Activated CD8-positive, alpha-beta memory T cell treated with anti-CD3 and anti-CD28 coated beads, Interleukin-2, amount 50 U/mL, for 48 hours (primary cell): Measurements from ENCODE around the gene CYB561.
A peak's percentile ranks its signal among the peaks of the same experiment; 100 is the strongest.

Experiments
- DNase-seq: peaks from one replicate; pipeline ENCODE4 v3.0.0-alpha.2; 2020

Gene CYB561

GRCh38 chr17:63445954-63446752 lies at the start of gene CYB561:
Gene CYB561, minus strand, starts transcription at chr17:63446306. Its CDS starts 8,759 bp downstream, at chr17:63437547.
- peak; percentile 86 for DNase-seq

DNA sequence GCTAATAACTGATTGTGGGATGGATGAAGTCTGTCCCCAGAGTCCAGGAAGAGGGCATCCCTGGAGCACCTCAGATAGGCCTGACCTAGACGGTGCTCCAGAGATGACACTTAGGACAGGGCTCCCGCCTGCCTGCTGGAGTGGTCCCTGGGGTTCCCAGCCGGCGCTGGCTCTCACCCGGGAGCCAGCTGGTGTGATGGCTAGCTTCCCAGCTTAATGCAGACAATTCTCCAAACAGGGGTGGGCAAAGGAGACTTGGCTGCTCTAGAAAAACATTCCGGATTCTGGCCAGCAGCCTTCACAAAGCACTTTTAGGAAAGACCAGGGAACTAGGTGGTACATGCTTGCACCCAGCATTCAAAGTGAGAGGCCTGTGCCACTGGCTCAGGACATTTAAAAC lies 49.4 kb upstream of the CYB561 start:
- DNase-seq, result no peak

DNA sequence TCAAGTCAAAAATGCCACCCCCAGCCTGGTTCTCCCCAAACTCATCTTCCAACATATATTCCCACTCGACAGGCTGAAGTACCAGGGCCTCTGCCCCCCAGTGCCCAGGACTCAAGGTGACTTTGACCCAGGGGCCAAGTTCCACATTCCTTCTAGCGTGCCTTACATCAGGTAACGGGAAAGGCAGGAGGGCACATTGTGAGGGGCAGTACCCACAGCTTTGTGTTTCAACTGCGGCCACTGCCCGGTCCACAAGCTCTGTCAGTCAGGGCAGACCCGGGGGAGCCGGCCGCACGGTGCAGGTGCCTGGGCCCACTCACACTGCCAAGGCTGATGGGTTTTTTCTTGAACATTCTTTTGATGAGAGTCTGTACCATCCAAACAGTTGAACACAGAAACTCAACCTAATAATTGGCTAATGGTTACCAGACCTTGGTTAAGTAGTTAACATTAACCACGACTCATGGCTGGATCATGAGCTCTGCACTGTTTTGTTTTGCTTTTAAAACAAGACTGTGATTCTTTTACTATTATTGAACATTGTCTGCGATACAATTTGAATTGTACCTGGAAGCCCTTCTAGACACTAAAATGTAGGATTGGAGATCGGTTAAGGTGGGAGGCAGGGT lies 48.3 kb upstream of the CYB561 start:
- DNase-seq, result no peak

DNA sequence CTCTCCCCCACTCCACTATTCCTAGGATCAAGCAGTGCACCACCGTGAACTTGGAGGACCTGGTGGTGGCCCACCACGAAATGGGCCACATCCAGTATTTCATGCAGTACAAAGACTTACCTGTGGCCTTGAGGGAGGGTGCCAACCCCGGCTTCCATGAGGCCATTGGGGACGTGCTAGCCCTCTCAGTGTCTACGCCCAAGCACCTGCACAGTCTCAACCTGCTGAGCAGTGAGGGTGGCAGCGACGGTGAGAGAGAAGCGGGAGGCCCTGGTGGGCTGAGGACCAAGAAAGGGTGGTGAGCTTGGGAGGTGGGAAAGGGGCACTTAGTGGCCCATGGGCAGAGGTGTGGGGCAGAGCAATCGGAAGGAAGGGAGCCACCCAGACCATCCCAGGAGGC lies 47.3 kb upstream of the CYB561 start:
- no peak for DNase-seq

- no peak for DNase-seq
Measured at GRCh38 chr17:63492940-63493339, 46.8 kb upstream of the CYB561 start.

- no peak for DNase-seq
Measured at GRCh38 chr17:63491977-63492618, 46.0 kb upstream of the CYB561 start.

DNA sequence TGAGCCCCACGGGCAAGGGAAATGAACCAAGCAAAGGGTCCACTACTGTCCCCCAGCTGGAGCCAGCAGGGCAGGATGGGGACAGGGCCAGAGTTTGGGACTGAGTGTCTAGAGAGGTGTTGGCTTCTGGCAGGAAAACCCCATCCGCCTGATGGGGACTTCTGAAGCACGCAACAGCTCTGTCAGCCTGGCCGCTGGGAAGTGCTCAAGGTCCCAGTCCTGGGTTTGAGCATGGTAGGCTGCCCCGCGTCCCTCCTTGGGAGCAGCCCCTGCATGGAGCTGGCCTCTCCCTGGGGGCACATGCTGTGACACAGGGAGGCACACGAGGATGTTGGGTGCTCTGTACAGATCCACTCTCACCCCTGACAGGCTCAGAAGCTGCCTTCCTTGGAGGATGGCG lies 45.3 kb upstream of the CYB561 start:
- DNase-seq, result no peak

GRCh38 chr17:63490858-63491400 lies 44.8 kb upstream of the CYB561 start:
- DNase-seq, result no peak

GRCh38 chr17:63490329-63490728 lies 44.2 kb upstream of the CYB561 start:
- no peak for DNase-seq

DNA sequence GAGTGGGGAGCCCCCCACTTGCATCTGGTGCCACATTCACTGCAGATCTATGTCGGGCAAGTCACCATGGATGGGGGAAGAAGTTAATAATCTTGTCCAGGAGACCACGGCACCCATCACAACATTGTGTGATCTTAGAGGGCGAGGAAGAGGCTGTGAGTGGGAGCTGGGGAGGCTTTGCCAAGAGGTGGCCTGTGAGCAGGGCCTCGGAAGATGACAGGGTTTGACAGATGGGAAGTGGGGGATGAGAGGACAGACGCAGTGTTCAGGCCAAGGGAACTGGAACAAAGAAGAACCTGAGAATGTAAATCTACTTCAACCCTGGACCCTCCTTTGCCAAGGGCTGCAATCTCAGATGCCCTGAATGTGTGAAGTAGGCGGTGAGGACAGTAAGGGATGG lies 43.2 kb upstream of the CYB561 start:
- no peak for DNase-seq

GRCh38 chr17:63488851-63489250 lies 42.7 kb upstream of the CYB561 start:
- no peak for DNase-seq

DNA sequence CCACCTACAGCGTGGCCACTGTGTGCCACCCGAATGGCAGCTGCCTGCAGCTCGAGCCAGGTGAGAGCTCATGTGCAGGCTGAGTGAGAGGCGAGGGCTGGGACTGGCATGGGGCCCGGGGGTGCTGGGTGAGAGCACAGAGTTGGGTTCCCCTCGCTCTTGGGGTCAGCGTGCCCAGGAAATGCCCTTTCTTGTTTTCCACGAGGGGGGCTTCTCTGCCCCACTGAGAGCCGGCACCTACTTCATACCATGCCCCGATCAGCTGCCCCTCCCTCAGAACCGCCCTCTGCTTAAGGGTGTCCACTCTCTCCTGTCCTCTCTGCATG lies 40.9 kb upstream of the CYB561 start:
- no peak for DNase-seq

DNA sequence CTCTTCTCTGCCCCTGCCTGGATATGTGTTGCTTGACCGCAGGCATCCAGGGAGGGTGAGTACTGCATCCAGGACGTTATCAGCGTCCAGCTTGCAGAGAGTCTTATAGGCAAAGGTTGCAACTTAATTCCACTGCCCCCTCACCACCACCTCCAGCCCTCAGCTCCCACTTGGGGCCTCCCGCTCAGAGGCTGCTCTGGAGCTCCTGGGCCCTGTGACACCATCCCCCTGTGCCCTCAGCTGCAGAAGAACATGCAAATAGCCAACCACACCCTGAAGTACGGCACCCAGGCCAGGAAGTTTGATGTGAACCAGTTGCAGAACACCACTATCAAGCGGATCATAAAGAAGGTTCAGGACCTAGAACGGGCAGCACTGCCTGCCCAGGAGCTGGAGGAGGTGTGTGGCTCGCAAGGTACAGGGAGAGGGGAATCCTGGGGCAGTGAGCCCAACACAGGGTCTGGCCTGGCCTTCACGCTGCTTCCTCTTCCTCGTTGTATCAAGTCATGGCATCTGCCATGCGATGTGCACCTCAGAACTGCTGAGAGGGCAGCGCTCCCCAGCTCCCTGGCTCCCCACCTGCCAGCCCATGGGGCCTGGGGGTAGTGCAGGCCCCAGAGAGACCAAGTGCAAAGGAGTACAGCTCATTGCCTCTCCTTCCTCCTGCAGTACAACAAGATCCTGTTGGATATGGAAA lies 40.4 kb upstream of the CYB561 start:
- DNase-seq, result no peak

- DNase-seq, result no peak
Measured at GRCh38 chr17:63483655-63484575, 37.8 kb upstream of the CYB561 start.

DNA sequence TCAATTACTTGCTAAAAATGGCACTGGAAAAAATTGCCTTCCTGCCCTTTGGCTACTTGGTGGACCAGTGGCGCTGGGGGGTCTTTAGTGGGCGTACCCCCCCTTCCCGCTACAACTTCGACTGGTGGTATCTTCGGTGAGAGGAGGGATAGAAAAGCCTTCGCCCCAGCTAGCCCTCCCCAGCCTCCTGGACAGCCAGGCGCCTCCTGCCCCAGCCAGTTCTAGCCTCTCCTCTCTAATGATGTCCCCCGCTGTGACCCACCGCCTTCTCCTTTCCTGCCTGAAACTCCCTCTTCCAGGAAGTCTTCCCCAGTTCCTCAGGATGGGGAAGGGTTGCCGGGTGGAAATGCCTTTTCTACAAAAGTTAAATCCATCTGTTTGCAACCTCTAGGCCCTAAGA lies 36.9 kb upstream of the CYB561 start:
- DNase-seq, result no peak

- DNase-seq, result no peak
Measured at GRCh38 chr17:63482509-63482908, 36.4 kb upstream of the CYB561 start.

- DNase-seq, result no peak
Measured at GRCh38 chr17:63481488-63481870, 35.4 kb upstream of the CYB561 start.

- DNase-seq, result no peak
Measured at GRCh38 chr17:63480826-63481487, 34.9 kb upstream of the CYB561 start.

GRCh38 chr17:63480192-63480784 lies 34.2 kb upstream of the CYB561 start:
- no peak for DNase-seq

GRCh38 chr17:63479495-63480184 lies 33.5 kb upstream of the CYB561 start:
- DNase-seq, result no peak
